HL-60 (cell line): ENCODE measurements around the gene ZNF35.

Experiments used
- CTCF ChIP-seq: IDR thresholded peaks from one replicate; pipeline ENCODE4 v1.5.1; 2011; ENCODE audit warnings: low read length, control low read depth, inconsistent platforms; ENCODE audit not compliant: insufficient read depth
- GABPA ChIP-seq: IDR thresholded peaks from 2 replicates; pipeline ENCODE4 v1.6.1; 2012; ENCODE audit warnings: low read depth
- SPI1 ChIP-seq: IDR thresholded peaks from 2 replicates; pipeline ENCODE4 v1.6.1; 2012; ENCODE audit warnings: low read depth, mild to moderate bottlenecking, borderline replicate concordance

GRCh38 chr3:44649709-44650108 lies 1.2 kb downstream of the ZNF35 start:
- TF ChIP-seq CTCF (no peak), GABPA (no peak), SPI1 (no peak)
